Measurements from ENCODE around the gene IGFBP1. TPM values are rescaled to one million over a fixed set of nuclear protein-coding genes. Genes with fewer than 3 reads are reported as not detected.

IGFBP1 gene
- total RNA-seq, 4 donors from 2014 or later: 0.49 to 3.6 TPM; not detected in 2

DNA sequence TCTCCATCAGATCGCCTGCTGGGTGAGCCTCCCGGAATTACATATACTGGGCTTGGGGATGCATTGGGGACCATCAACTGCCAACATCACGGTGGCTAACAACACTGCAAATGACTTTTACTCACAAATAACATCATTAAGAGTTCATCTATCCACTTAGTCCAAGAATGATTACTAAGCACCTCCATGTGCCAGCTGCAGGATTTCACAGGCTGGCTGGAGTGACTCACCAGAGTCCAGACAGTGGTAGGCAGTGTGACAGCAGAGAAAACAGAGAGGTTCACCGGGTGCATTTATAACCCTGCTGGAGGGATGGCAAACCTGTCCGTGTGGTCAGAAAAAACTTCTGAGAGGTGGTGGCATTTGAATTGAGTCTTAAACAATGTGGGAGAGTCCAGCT, 36.0 kb downstream of the IGFBP1 start:
- no peaks in the 10 kb centered on the region for H3K36me3 ChIP-seq
- H3K27ac ChIP-seq: no peak overlapping the region
- TF ChIP-seq POLR2A (IDR thresholded peaks at IDR 0.05): no peak
- TF ChIP-seq, protein P1, sequence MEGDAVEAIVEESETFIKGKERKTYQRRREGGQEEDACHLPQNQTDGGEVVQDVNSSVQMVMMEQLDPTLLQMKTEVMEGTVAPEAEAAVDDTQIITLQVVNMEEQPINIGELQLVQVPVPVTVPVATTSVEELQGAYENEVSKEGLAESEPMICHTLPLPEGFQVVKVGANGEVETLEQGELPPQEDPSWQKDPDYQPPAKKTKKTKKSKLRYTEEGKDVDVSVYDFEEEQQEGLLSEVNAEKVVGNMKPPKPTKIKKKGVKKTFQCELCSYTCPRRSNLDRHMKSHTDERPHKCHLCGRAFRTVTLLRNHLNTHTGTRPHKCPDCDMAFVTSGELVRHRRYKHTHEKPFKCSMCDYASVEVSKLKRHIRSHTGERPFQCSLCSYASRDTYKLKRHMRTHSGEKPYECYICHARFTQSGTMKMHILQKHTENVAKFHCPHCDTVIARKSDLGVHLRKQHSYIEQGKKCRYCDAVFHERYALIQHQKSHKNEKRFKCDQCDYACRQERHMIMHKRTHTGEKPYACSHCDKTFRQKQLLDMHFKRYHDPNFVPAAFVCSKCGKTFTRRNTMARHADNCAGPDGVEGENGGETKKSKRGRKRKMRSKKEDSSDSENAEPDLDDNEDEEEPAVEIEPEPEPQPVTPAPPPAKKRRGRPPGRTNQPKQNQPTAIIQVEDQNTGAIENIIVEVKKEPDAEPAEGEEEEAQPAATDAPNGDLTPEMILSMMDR (IDR thresholded peaks at IDR 0.05 in 4 of 5, conservative IDR thresholded peaks at IDR 0.05 in 1 of 5): no peak
- peaks cover 29 to 37% (median 30%) of the 10 kb centered on the region in 3 donors for H3K27me3 ChIP-seq
- peaks cover 7 to 25% of the 10 kb centered on the region in 2 donors for H3K4me1 ChIP-seq
- intact Hi-C loops (cut with DNase I; ENCODE audit: low total_unique reads): loop anchor here (10.0 kb wide), 3 partner anchors 431 to 861 kb away; no protein-coding TSS in a partner anchor
- ATAC-seq: no peak
- in situ Hi-C loops (cut with MboI; ENCODE audit: low sequenced_read_pairs in 4 of 4): loop anchor here (5.0 to 10.0 kb wide), 4 partner anchors 431 to 1163 kb away; no protein-coding TSS in a partner anchor
- no peak for DNase-seq
- no peaks in the 10 kb centered on the region for H3K9me3 ChIP-seq
- no peak overlapping the region for H3K4me3 ChIP-seq

DNA sequence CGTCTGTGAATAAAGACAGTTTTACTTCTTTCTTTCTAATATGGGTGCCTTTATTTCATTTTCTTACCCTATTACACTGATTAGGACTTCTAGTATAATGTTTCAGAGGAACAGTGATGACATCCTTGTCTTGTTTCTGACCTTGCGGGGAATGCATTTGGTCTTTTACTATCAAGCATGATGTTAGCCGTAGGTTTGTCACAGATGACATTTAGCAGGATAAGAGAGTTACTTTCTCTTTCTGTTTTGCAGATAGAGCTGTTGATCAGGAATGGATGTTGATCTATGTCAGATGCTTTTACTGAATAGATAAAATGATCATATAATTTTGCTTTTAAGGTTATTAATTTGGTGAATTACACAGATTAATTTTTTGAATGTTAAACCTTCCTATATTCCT, 39.4 kb downstream of the IGFBP1 start:
- Histone ChIP-seq H3K4me1 (peaks cover 0 to 4% of the 10 kb centered on the region in 2 donors), H3K27ac (no peak overlapping the region), H3K9me3 (no peaks in the 10 kb centered on the region), H3K36me3 (no peaks in the 10 kb centered on the region), H3K27me3 (peaks cover 3 to 8% (median 5%) of the 10 kb centered on the region in 3 donors), H3K4me3 (no peak overlapping the region)
- intact Hi-C loops (cut with DNase I; ENCODE audit: low total_unique reads): loop anchor here (10.0 kb wide), 3 partner anchors 427 to 857 kb away; no protein-coding TSS in a partner anchor
- in situ Hi-C loops (cut with MboI; ENCODE audit: low sequenced_read_pairs in 4 of 4): loop anchor here in 3 of 4 donors (10.0 to 25.0 kb wide), 3 partner anchors 410 to 1157 kb away; no protein-coding TSS in a partner anchor
- ATAC-seq (no peak), DNase-seq (no peak)
- TF ChIP-seq POLR2A (IDR thresholded peaks at IDR 0.05): no peak
- TF ChIP-seq, protein P1 (IDR thresholded peaks at IDR 0.05 in 4 of 5, conservative IDR thresholded peaks at IDR 0.05 in 1 of 5): no peak

DNA sequence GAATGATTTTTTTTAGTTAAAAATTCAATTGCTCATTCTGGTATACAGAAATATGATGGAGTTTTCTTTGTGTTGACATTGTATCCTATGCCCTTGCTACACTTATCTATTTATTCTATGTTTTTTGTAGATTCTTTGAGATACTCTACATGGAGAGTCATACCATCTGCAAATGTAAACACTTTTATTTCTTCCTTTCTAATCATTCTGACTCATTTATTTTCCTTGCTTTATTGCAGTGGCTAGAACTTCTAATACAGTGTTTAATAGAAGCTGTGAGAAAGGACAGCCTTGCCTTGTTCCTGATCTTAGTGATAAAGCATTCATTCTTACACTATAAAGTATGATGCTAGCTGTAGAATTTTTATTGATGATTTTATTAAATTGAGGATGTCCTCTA, 42.7 kb downstream of the IGFBP1 start:
- H3K4me1 ChIP-seq: no peaks in the 10 kb centered on the region
- no peak for DNase-seq
- H3K4me3 ChIP-seq: no peak overlapping the region
- intact Hi-C loops (cut with DNase I; ENCODE audit: low total_unique reads) (no loop called here), in situ Hi-C loops (cut with MboI; ENCODE audit: low sequenced_read_pairs in 4 of 4) (loop anchor here in 1 of 4 donors (25.0 kb wide), 1 partner anchor 406 kb away; no protein-coding TSS in a partner anchor)
- no peak overlapping the region for H3K27ac ChIP-seq
- no peaks in the 10 kb centered on the region for H3K36me3 ChIP-seq
- TF ChIP-seq, protein P1 (IDR thresholded peaks at IDR 0.05 in 4 of 5, conservative IDR thresholded peaks at IDR 0.05 in 1 of 5): no peak
- no peak for TF ChIP-seq POLR2A (IDR thresholded peaks at IDR 0.05)
- no peak for ATAC-seq
- H3K27me3 ChIP-seq: no peaks in the 10 kb centered on the region
- H3K9me3 ChIP-seq: no peaks in the 10 kb centered on the region

DNA sequence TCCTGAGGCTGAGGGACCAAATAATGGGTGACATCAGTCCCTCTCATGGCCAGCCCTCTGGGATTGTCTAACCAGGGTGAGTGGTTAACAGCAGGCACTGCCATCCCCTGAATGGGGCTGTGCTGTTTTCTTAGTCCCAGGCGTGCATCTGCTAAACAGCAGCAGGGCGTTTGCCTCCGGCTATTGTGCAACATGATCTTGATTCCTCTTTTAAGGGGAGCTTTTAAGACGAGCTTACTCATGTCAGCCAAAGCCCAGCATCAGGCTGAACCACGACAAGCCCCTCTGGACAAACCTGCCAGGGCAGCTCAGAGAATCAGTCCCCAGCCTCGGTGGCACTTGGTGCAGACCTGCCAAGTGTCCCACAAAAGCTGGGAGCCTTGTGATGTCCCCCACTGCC, 49.0 kb downstream of the IGFBP1 start:
- no peak overlapping the region for H3K4me3 ChIP-seq
- TF ChIP-seq, protein P1 (IDR thresholded peaks at IDR 0.05 in 4 of 5, conservative IDR thresholded peaks at IDR 0.05 in 1 of 5): no peak
- TF ChIP-seq POLR2A (IDR thresholded peaks at IDR 0.05): no peak
- no peaks in the 10 kb centered on the region for H3K36me3 ChIP-seq
- ATAC-seq: no peak
- intact Hi-C loops (cut with DNase I; ENCODE audit: low total_unique reads): no loop called here
- DNase-seq: no peak
- H3K27me3 ChIP-seq: no peaks in the 10 kb centered on the region
- no peaks in the 10 kb centered on the region for H3K4me1 ChIP-seq
- in situ Hi-C loops (cut with MboI; ENCODE audit: low sequenced_read_pairs in 4 of 4): loop anchor here in 1 of 4 donors (25.0 kb wide), 1 partner anchor 400 kb away; no protein-coding TSS in a partner anchor
- H3K9me3 ChIP-seq: no peaks in the 10 kb centered on the region
- no peak overlapping the region for H3K27ac ChIP-seq
